Trophoblast cell (in vitro differentiated cells and primary cell): ENCODE measurements around the gene SLC30A9.

Source experiments
- DNase-seq, 2 donors: peaks; one replicate each; pipeline ENCODE4 v3.0.0-alpha.2; 2016
- H2AFZ ChIP-seq: 2 replicates; pipeline ENCODE4 v1.6.1; 2013; ENCODE audit warnings: low read length, moderate library complexity, mild to moderate bottlenecking; ENCODE audit not compliant: insufficient read depth, poor library complexity
- H2AK5ac ChIP-seq: 2 replicates; pipeline ENCODE4 v1.6.1; 2013; ENCODE audit warnings: mild to moderate bottlenecking, low read length
- H2BK120ac ChIP-seq: 2 replicates; pipeline ENCODE4 v1.6.1; 2013; ENCODE audit warnings: low read length, mild to moderate bottlenecking, moderate library complexity; ENCODE audit not compliant: insufficient read depth, poor library complexity
- H2BK12ac ChIP-seq: 2 replicates; pipeline ENCODE4 v1.6.1; 2013; ENCODE audit warnings: mild to moderate bottlenecking, low read length, moderate library complexity
- H2BK5ac ChIP-seq: 2 replicates; pipeline ENCODE4 v1.6.1; 2013; ENCODE audit warnings: low read length, low read depth, moderate library complexity, mild to moderate bottlenecking; ENCODE audit not compliant: poor library complexity
- H3K14ac ChIP-seq: 2 replicates; pipeline ENCODE4 v1.6.1; 2013; ENCODE audit warnings: mild to moderate bottlenecking, low read length
- H3K18ac ChIP-seq: 2 replicates; pipeline ENCODE4 v1.6.1; 2013; ENCODE audit warnings: mild to moderate bottlenecking, low read length
- H3K23ac ChIP-seq: 2 replicates; pipeline ENCODE4 v1.6.1; 2013; ENCODE audit warnings: low read length
- H3K27ac ChIP-seq: 2 replicates; pipeline ENCODE4 v1.5.1; 2013; ENCODE audit warnings: low read depth, mild to moderate bottlenecking, inconsistent platforms, low read length, moderate library complexity
- H3K27me3 ChIP-seq: 2 replicates; pipeline ENCODE4 v1.6.1; 2013; ENCODE audit warnings: inconsistent platforms, mild to moderate bottlenecking, low read length, moderate library complexity; ENCODE audit not compliant: insufficient read depth
- H3K36me3 ChIP-seq, 2 experiments: 1 replicate in 1 of 2; 2 replicates in 1 of 2; pipeline ENCODE4 v1.6.1; 2013; ENCODE audit warnings: low read length in 2 of 2, mild to moderate bottlenecking in 2 of 2, moderate library complexity in 1 of 2; ENCODE audit not compliant: insufficient read depth in 2 of 2, control insufficient read depth in 1 of 2
- H3K4ac ChIP-seq: 2 replicates; pipeline ENCODE4 v1.6.1; 2013; ENCODE audit warnings: low read depth, mild to moderate bottlenecking, low read length, moderate library complexity
- H3K4me1 ChIP-seq, 2 experiments: 1 replicate in 1 of 2; 2 replicates in 1 of 2; pipeline ENCODE4 v1.6.1; 2013; ENCODE audit warnings: low read length in 2 of 2, mild to moderate bottlenecking in 2 of 2, moderate library complexity in 1 of 2; ENCODE audit not compliant: insufficient read depth in 2 of 2, control insufficient read depth in 1 of 2
- H3K4me2 ChIP-seq: 2 replicates; pipeline ENCODE4 v1.6.1; 2013; ENCODE audit warnings: inconsistent platforms, mild to moderate bottlenecking, low read length, moderate library complexity
- H3K4me3 ChIP-seq: 2 replicates; pipeline ENCODE4 v1.5.1; 2013; ENCODE audit warnings: mild to moderate bottlenecking, low read depth, low read length, inconsistent platforms
- H3K79me1 ChIP-seq: one replicate; pipeline ENCODE4 v1.6.1; 2013; ENCODE audit warnings: low read length
- H3K79me2 ChIP-seq: 2 replicates; pipeline ENCODE4 v1.6.1; 2013; ENCODE audit warnings: low read length, mild to moderate bottlenecking; ENCODE audit not compliant: control insufficient read depth, insufficient read depth, poor library complexity
- H3K9ac ChIP-seq: 2 replicates; pipeline ENCODE4 v1.6.1; 2013; ENCODE audit warnings: mild to moderate bottlenecking, low read length
- H3K9me3 ChIP-seq: 2 replicates; pipeline ENCODE4 v1.6.1; 2013; ENCODE audit warnings: low read depth, mild to moderate bottlenecking, control low read depth, inconsistent platforms, low read length; ENCODE audit not compliant: insufficient read depth
- H4K12ac ChIP-seq: 2 replicates; pipeline ENCODE4 v1.6.1; 2013; ENCODE audit warnings: low read depth, mild to moderate bottlenecking, low read length, moderate library complexity
- H4K8ac ChIP-seq: 2 replicates; pipeline ENCODE4 v1.6.1; 2013; ENCODE audit warnings: low read depth, mild to moderate bottlenecking, low read length, moderate library complexity
- H4K91ac ChIP-seq: one replicate; pipeline ENCODE4 v1.6.1; 2013; ENCODE audit warnings: low read depth, mild to moderate bottlenecking, low read length, moderate library complexity
- WGBS: extraction: QIAGEN DNeasy Blood & Tissue Kit; methylation state at CpG from one replicate; pipeline ENCODE4 v1.1.7; 2013; ENCODE audit warnings: missing lambda C conversion rate; ENCODE audit not compliant: insufficient read length, insufficient coverage; ENCODE audit errors: extremely low coverage; 5-methylcytosine and 5-hydroxymethylcytosine counted together

SLC30A9 gene

GRCh38 chr4:41998019-41998418, 7.7 kb downstream of the SLC30A9 start:
- no peak overlapping the region for H2BK120ac ChIP-seq
- H3K27me3 ChIP-seq = no peaks in the 10 kb centered on the region
- H4K91ac ChIP-seq = no peak overlapping the region
- H3K9me3 ChIP-seq = no peaks in the 10 kb centered on the region
- H4K8ac ChIP-seq = no peak overlapping the region
- no peaks in the 10 kb centered on the region for H3K79me1 ChIP-seq
- no peak overlapping the region for H3K4ac ChIP-seq
- no peak overlapping the region for H3K4me3 ChIP-seq
- no peak overlapping the region for H2BK5ac ChIP-seq
- no peak for DNase-seq
- H3K14ac ChIP-seq = no peak overlapping the region
- no peaks in the 10 kb centered on the region for H3K4me1 ChIP-seq
- no peaks in the 10 kb centered on the region for H3K79me2 ChIP-seq
- no peak overlapping the region for H3K23ac ChIP-seq
- H3K4me2 ChIP-seq = no peak overlapping the region
- no peak overlapping the region for H4K12ac ChIP-seq
- no peak overlapping the region for H3K27ac ChIP-seq
- H3K18ac ChIP-seq = no peak overlapping the region
- no peak overlapping the region for H2AFZ ChIP-seq
- peaks cover 0 to 2% of the 10 kb centered on the region in 2 experiments for H3K36me3 ChIP-seq
- no CpG with 5 or more reads among the region's 3 CpGs for WGBS
- H2BK12ac ChIP-seq = no peak overlapping the region
- no peak overlapping the region for H2AK5ac ChIP-seq
- H3K9ac ChIP-seq = no peak overlapping the region

GRCh38 chr4:41999321-41999720, 9.0 kb downstream of the SLC30A9 start:
- no peak overlapping the region for H4K12ac ChIP-seq
- H3K9me3 ChIP-seq = no peaks in the 10 kb centered on the region
- no peak overlapping the region for H3K4ac ChIP-seq
- no peak overlapping the region for H3K23ac ChIP-seq
- no peak overlapping the region for H2BK5ac ChIP-seq
- H3K27me3 ChIP-seq = no peaks in the 10 kb centered on the region
- H2AK5ac ChIP-seq = no peak overlapping the region
- H3K4me2 ChIP-seq = no peak overlapping the region
- H3K4me3 ChIP-seq = no peak overlapping the region
- peaks cover 0 to 2% of the 10 kb centered on the region in 2 experiments for H3K36me3 ChIP-seq
- H3K79me1 ChIP-seq = no peaks in the 10 kb centered on the region
- H3K27ac ChIP-seq = no peak overlapping the region
- no peaks in the 10 kb centered on the region for H3K4me1 ChIP-seq
- no peak overlapping the region for H3K9ac ChIP-seq
- no peak overlapping the region for H4K8ac ChIP-seq
- no peak overlapping the region for H2BK12ac ChIP-seq
- no peak overlapping the region for H4K91ac ChIP-seq
- H2AFZ ChIP-seq = no peak overlapping the region
- no peaks in the 10 kb centered on the region for H3K79me2 ChIP-seq
- DNase-seq = no peak
- H3K18ac ChIP-seq = no peak overlapping the region
- H2BK120ac ChIP-seq = no peak overlapping the region
- no peak overlapping the region for H3K14ac ChIP-seq

GRCh38 chr4:42008011-42008786, 17.9 kb downstream of the SLC30A9 start:
- no peak overlapping the region for H3K4me2 ChIP-seq
- H3K14ac ChIP-seq = no peak overlapping the region
- no CpG with 5 or more reads among the region's 3 CpGs for WGBS
- H3K36me3 ChIP-seq = peaks cover 4 to 6% of the 10 kb centered on the region in 2 experiments
- no peak for DNase-seq
- H2AK5ac ChIP-seq = no peak overlapping the region
- H3K9me3 ChIP-seq = no peaks in the 10 kb centered on the region
- H3K4me1 ChIP-seq = no peaks in the 10 kb centered on the region
- H3K18ac ChIP-seq = no peak overlapping the region
- H3K4ac ChIP-seq = no peak overlapping the region
- H3K23ac ChIP-seq = no peak overlapping the region
- no peak overlapping the region for H3K27ac ChIP-seq
- no peaks in the 10 kb centered on the region for H3K27me3 ChIP-seq
- no peak overlapping the region for H2AFZ ChIP-seq
- H4K8ac ChIP-seq = no peak overlapping the region
- no peak overlapping the region for H3K9ac ChIP-seq
- no peak overlapping the region for H2BK12ac ChIP-seq
- H3K4me3 ChIP-seq = no peak overlapping the region
- H2BK5ac ChIP-seq = no peak overlapping the region
- no peaks in the 10 kb centered on the region for H3K79me1 ChIP-seq
- no peaks in the 10 kb centered on the region for H3K79me2 ChIP-seq
- H4K91ac ChIP-seq = no peak overlapping the region
- no peak overlapping the region for H2BK120ac ChIP-seq
- no peak overlapping the region for H4K12ac ChIP-seq

- no peak for DNase-seq
- no CpG with 5 or more reads among the region's 2 CpGs for WGBS
Observed at GRCh38 chr4:42015438-42015837, 25.1 kb downstream of the SLC30A9 start.

More at GRCh38 chr4:42015438-42015837, 25.1 kb downstream of the SLC30A9 start:
- H3K4ac ChIP-seq = no peak overlapping the region
- no peaks in the 10 kb centered on the region for H3K9me3 ChIP-seq
- no peaks in the 10 kb centered on the region for H3K36me3 ChIP-seq
- H4K8ac ChIP-seq = no peak overlapping the region
- H3K14ac ChIP-seq = no peak overlapping the region
- no peak overlapping the region for H2BK5ac ChIP-seq
- no peak overlapping the region for H3K23ac ChIP-seq
- H3K27me3 ChIP-seq = no peaks in the 10 kb centered on the region
- H2BK120ac ChIP-seq = no peak overlapping the region
- H3K27ac ChIP-seq = no peak overlapping the region
- H3K79me2 ChIP-seq = no peaks in the 10 kb centered on the region
- H2AK5ac ChIP-seq = no peak overlapping the region
- H3K18ac ChIP-seq = no peak overlapping the region
- H2AFZ ChIP-seq = no peak overlapping the region
- no peaks in the 10 kb centered on the region for H3K4me1 ChIP-seq
- no peak overlapping the region for H3K4me3 ChIP-seq
- no peaks in the 10 kb centered on the region for H3K79me1 ChIP-seq
- no peak overlapping the region for H4K12ac ChIP-seq
- no peak overlapping the region for H4K91ac ChIP-seq
- no peak overlapping the region for H3K4me2 ChIP-seq
- H3K9ac ChIP-seq = no peak overlapping the region
- no peak overlapping the region for H2BK12ac ChIP-seq
